Stimulated activated naive CD8-positive, alpha-beta T cell treated with anti-CD3 and anti-CD28 coated beads, Interleukin-15, Interleukin-2, amounts not matched to agents 100 ng/mL and 50 ng/mL, for 24 hours (primary cell): ENCODE results near the gene HSPBAP1.

ENCODE experiments used
- H3K27ac Mint-ChIP-seq: one replicate; pipeline ENCODE4 v1.8.0; 2021; ENCODE audit warnings: mild to moderate bottlenecking, mixed read lengths
- H3K27me3 Mint-ChIP-seq: one replicate; pipeline ENCODE4 v1.8.0; 2021; ENCODE audit warnings: mixed read lengths
- H3K36me3 Mint-ChIP-seq: one replicate; pipeline ENCODE4 v1.8.0; 2021; ENCODE audit warnings: low read depth, mixed read lengths
- H3K4me1 Mint-ChIP-seq: one replicate; pipeline ENCODE4 v1.8.0; 2021; ENCODE audit warnings: low read depth, mixed read lengths
- H3K4me3 Mint-ChIP-seq: one replicate; pipeline ENCODE4 v1.8.0; 2021; ENCODE audit warnings: mild to moderate bottlenecking, mixed read lengths
- H3K9me3 Mint-ChIP-seq: one replicate; pipeline ENCODE4 v1.8.0; 2021; ENCODE audit warnings: mixed read lengths

HSPBAP1 gene

DNA sequence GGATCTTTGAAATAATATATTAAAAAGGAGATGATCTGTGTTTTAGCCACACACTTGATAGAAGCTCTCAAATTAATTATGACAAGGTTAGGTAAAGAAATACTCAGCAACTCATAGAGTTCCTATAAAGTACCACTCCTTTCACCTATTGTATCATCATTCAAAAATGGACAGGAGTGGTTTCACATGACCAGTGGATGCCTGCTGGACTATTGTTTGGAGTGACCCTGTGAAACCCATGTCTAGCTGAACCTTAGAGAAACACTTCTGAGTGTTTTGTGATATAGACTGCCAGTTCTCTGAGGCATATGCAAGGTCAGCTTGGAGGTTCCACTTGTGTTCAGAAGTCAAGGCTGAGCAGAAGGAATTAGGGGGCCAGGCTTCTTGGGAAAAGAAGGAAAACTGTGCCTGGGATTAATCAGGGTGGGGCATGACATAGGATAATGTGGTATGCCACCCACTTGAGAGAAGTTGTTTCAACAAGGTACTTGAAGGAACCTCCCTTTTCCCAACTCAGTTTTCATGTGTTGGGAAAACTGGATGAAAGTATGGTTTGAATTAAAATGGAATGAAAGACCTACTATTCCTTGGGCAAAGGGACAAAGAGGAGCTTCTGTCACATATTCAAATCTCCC lies 97.6 kb downstream of the HSPBAP1 start:
- Mint-ChIP-seq H3K4me3 (no peak overlapping the region), H3K36me3 (peaks cover 90% of the 10 kb centered on the region), H3K4me1 (peaks cover 35% of the 10 kb centered on the region), H3K27me3 (no peaks in the 10 kb centered on the region), H3K9me3 (no peaks in the 10 kb centered on the region), H3K27ac (no peak overlapping the region)

- H3K27ac Mint-ChIP-seq, result no peak overlapping the region
- peaks cover 31% of the 10 kb centered on the region for H3K4me1 Mint-ChIP-seq
- no peak overlapping the region for H3K4me3 Mint-ChIP-seq
- H3K27me3 Mint-ChIP-seq, result no peaks in the 10 kb centered on the region
- H3K9me3 Mint-ChIP-seq, result no peaks in the 10 kb centered on the region
- peaks cover 81% of the 10 kb centered on the region for H3K36me3 Mint-ChIP-seq
Observed at GRCh38 chr3:122694966-122695365, 98.7 kb downstream of the HSPBAP1 start.

DNA sequence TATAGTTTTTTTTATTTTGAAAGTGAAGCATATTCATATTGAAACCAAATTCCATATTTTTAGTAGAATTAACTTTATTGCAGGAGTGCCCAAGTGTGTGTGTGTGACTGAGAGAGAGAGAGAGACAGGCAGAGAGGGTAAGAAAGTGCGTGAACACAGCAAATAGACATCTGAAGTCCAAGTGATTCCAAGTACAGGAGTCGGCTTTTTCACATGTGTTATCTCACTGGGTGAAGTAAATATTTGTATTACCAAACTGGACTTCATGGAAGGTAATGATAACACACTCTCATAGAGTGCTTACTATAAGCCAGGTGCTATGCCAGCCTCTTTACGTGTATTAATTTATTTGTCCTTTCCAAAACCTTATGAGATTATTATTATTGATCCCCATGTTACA lies 101.0 kb downstream of the HSPBAP1 start:
- H3K27me3 Mint-ChIP-seq, result no peaks in the 10 kb centered on the region
- no peak overlapping the region for H3K4me3 Mint-ChIP-seq
- no peak overlapping the region for H3K27ac Mint-ChIP-seq
- H3K4me1 Mint-ChIP-seq, result peaks cover 27% of the 10 kb centered on the region
- no peaks in the 10 kb centered on the region for H3K9me3 Mint-ChIP-seq
- H3K36me3 Mint-ChIP-seq, result peaks cover 59% of the 10 kb centered on the region

DNA sequence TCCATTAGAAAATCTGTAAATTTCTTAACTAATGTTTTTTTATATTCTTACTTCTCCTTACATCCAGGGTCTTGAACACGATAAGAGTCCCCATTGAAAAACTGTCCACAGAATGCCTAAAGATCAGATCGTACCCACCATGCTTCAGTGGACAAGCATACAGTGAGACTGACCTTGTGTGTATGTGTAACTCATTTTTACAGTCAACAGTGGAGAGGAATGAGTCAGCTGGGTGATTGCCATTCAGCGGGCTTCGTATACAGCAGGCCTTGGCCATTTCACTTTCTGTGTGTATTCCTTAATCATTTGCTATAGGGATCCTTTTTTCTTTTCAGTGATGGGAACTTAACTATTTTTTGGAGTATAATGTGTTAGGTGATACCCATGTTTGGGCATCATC lies 102.4 kb downstream of the HSPBAP1 start:
- peaks cover 45% of the 10 kb centered on the region for H3K36me3 Mint-ChIP-seq
- no peak overlapping the region for H3K4me3 Mint-ChIP-seq
- H3K27me3 Mint-ChIP-seq, result no peaks in the 10 kb centered on the region
- H3K9me3 Mint-ChIP-seq, result no peaks in the 10 kb centered on the region
- H3K4me1 Mint-ChIP-seq, result peaks cover 29% of the 10 kb centered on the region
- H3K27ac Mint-ChIP-seq, result no peak overlapping the region

- peak overlapping the region; percentile 32 for H3K27ac Mint-ChIP-seq
- no peaks in the 10 kb centered on the region for H3K9me3 Mint-ChIP-seq
- peaks cover 37% of the 10 kb centered on the region for H3K36me3 Mint-ChIP-seq
- peaks cover 28% of the 10 kb centered on the region for H3K4me1 Mint-ChIP-seq
- no peaks in the 10 kb centered on the region for H3K27me3 Mint-ChIP-seq
- H3K4me3 Mint-ChIP-seq, result no peak overlapping the region
Observed at GRCh38 chr3:122690096-122690495, 103.5 kb downstream of the HSPBAP1 start.
